AG20443 (cell line): ENCODE data around the gene SLC30A5.
A peak's percentile ranks its signal among the peaks of the same experiment; 100 is the strongest.
"Not testable (repeated sequence)": the region's sequence is repeated elsewhere in the genome, so short reads cannot be mapped to it uniquely, and the experiment has no call there.

Source experiments
- DNase-seq: peaks from one replicate; pipeline ENCODE4 v3.0.0; 2012; ENCODE audit warnings: low spot score, mixed read lengths

Gene SLC30A5

GRCh38 chr5:69105996-69106906 lies 12.4 kb downstream of the SLC30A5 start:
- no peak for DNase-seq

- not testable (repeated sequence) for DNase-seq
Observed at GRCh38 chr5:69108367-69108766, 14.6 kb downstream of the SLC30A5 start.

- no peak for DNase-seq
Observed at GRCh38 chr5:69113851-69114250, 20.0 kb downstream of the SLC30A5 start.

GRCh38 chr5:69115526-69115925 lies 21.7 kb downstream of the SLC30A5 start:
- DNase-seq, result no peak

- peak; percentile 27 for DNase-seq
Observed at GRCh38 chr5:69129413-69129812, 35.6 kb downstream of the SLC30A5 start.

- no peak for DNase-seq
Observed at GRCh38 chr5:69130241-69130640, 36.4 kb downstream of the SLC30A5 start.

GRCh38 chr5:69131304-69131703 lies 37.5 kb downstream of the SLC30A5 start:
- DNase-seq, result no peak

- DNase-seq, result no peak
Observed at GRCh38 chr5:69134126-69134525, 40.3 kb downstream of the SLC30A5 start.

- peak; percentile 14 for DNase-seq
Observed at GRCh38 chr5:69136293-69136692, 42.5 kb downstream of the SLC30A5 start.

- not testable (repeated sequence) for DNase-seq
Observed at GRCh38 chr5:69137208-69137607, 43.4 kb downstream of the SLC30A5 start.

- DNase-seq, result no peak
Observed at GRCh38 chr5:69137807-69138206, 44.0 kb downstream of the SLC30A5 start.

GRCh38 chr5:69138766-69139165 lies 45.0 kb downstream of the SLC30A5 start:
- DNase-seq, result no peak

GRCh38 chr5:69140239-69140638 lies 46.4 kb downstream of the SLC30A5 start:
- DNase-seq, result not testable (repeated sequence)

GRCh38 chr5:69140827-69141226 lies 47.0 kb downstream of the SLC30A5 start:
- DNase-seq, result no peak

- not testable (repeated sequence) for DNase-seq
Observed at GRCh38 chr5:69148576-69148975, 54.8 kb downstream of the SLC30A5 start.

GRCh38 chr5:69148981-69149675 lies 55.3 kb downstream of the SLC30A5 start:
- DNase-seq, result no peak

- no peak for DNase-seq
Observed at GRCh38 chr5:69149676-69150010, 55.8 kb downstream of the SLC30A5 start.

GRCh38 chr5:69152731-69153130 lies 58.9 kb downstream of the SLC30A5 start:
- DNase-seq, result no peak

GRCh38 chr5:69156456-69156855 lies 62.6 kb downstream of the SLC30A5 start:
- no peak for DNase-seq

GRCh38 chr5:69158039-69158438 lies 64.2 kb downstream of the SLC30A5 start:
- no peak for DNase-seq

- DNase-seq, result no peak
Observed at GRCh38 chr5:69160651-69161050, 66.8 kb downstream of the SLC30A5 start.

GRCh38 chr5:69166686-69167492 lies 73.1 kb downstream of the SLC30A5 start, which contains the start of gene CCNB1:
CCNB1 (plus strand) TSS chr5:69167150; CDS start chr5:69167263, 113 bp downstream.
- DNase-seq, result peak; percentile 100
